Measurements from ENCODE around the gene TMEM245.

DNA sequence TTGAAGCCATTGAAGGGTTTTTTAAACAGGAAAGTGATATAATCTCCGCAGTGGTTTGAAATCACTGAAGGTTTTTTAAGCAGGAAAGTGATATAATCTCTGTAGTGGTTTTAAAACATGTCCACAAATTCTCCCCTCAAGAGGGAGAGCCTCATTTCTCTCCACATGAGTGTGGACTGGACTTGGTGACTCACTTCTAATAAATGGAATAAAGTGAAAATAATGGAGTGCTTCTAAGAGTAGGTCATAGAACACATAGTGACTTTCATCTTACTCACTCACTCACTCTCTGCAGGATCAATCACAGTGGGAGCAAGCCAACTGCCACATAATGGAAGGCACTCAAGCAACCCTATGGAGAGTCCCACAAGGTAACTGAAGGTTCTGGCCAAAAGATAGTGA lies 118.5 kb downstream of the TMEM245 start:
- TF ChIP-seq, protein P1, sequence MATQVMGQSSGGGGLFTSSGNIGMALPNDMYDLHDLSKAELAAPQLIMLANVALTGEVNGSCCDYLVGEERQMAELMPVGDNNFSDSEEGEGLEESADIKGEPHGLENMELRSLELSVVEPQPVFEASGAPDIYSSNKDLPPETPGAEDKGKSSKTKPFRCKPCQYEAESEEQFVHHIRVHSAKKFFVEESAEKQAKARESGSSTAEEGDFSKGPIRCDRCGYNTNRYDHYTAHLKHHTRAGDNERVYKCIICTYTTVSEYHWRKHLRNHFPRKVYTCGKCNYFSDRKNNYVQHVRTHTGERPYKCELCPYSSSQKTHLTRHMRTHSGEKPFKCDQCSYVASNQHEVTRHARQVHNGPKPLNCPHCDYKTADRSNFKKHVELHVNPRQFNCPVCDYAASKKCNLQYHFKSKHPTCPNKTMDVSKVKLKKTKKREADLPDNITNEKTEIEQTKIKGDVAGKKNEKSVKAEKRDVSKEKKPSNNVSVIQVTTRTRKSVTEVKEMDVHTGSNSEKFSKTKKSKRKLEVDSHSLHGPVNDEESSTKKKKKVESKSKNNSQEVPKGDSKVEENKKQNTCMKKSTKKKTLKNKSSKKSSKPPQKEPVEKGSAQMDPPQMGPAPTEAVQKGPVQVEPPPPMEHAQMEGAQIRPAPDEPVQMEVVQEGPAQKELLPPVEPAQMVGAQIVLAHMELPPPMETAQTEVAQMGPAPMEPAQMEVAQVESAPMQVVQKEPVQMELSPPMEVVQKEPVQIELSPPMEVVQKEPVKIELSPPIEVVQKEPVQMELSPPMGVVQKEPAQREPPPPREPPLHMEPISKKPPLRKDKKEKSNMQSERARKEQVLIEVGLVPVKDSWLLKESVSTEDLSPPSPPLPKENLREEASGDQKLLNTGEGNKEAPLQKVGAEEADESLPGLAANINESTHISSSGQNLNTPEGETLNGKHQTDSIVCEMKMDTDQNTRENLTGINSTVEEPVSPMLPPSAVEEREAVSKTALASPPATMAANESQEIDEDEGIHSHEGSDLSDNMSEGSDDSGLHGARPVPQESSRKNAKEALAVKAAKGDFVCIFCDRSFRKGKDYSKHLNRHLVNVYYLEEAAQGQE (IDR thresholded peaks at IDR 0.05; ENCODE audit: low read depth): no peak
- TF ChIP-seq, protein P2, sequence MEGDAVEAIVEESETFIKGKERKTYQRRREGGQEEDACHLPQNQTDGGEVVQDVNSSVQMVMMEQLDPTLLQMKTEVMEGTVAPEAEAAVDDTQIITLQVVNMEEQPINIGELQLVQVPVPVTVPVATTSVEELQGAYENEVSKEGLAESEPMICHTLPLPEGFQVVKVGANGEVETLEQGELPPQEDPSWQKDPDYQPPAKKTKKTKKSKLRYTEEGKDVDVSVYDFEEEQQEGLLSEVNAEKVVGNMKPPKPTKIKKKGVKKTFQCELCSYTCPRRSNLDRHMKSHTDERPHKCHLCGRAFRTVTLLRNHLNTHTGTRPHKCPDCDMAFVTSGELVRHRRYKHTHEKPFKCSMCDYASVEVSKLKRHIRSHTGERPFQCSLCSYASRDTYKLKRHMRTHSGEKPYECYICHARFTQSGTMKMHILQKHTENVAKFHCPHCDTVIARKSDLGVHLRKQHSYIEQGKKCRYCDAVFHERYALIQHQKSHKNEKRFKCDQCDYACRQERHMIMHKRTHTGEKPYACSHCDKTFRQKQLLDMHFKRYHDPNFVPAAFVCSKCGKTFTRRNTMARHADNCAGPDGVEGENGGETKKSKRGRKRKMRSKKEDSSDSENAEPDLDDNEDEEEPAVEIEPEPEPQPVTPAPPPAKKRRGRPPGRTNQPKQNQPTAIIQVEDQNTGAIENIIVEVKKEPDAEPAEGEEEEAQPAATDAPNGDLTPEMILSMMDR (IDR thresholded peaks at IDR 0.05 in 2 of 3, conservative IDR thresholded peaks at IDR 0.05 in 1 of 3; ENCODE audit: borderline replicate concordance in 1 of 3, insufficient read depth in 1 of 3, low read depth in 2 of 3, low read length in 2 of 3): no peak
- no peak for TF ChIP-seq POLR2A (IDR thresholded peaks at IDR 0.05; ENCODE audit: borderline replicate concordance, extremely low read depth, insufficient read depth, insufficient read length)
